Naive thymus-derived CD8-positive, alpha-beta T cell (primary cell): ENCODE results near the gene TNNT3. TPM values are rescaled to one million over a fixed set of nuclear protein-coding genes. Genes with fewer than 3 reads are reported as not detected.

Source experiments
- ATAC-seq, 2 donors: fragments of 150-1000 bp; cut with Tn5 transposase in 1 of 2; sonication (Bioruptor Pico), chemical (Tn5 transposase) in 1 of 2; 1 replicate in 1 of 2; 2 replicates in 1 of 2; pipeline ENCODE4 v1.10.0; 2021; ENCODE audit warnings: mild to moderate bottlenecking in 2 of 2, moderate library complexity in 2 of 2
- POLR2A ChIA-PET: fragments of 350-600 bp; sonication (Branson Sonifier 250); formaldehyde crosslinking; loops from one replicate; lab custom pipeline; 2021; ENCODE audit warnings: antibody characterized with exemption; lab: Charles Lee
- DNase-seq, 10 donors: peaks; one replicate each; pipeline versions ENCODE4 v3.0.0 to v3.0.0-alpha.2; 2020 to 2022
- H3K27ac Mint-ChIP-seq, 10 donors: one replicate each; pipeline ENCODE4 v1.8.0; 2020 to 2022; ENCODE audit warnings: mild to moderate bottlenecking in 10 of 10, mixed read lengths in 10 of 10, moderate library complexity in 4 of 10, inconsistent platforms in 1 of 10
- H3K27me3 Mint-ChIP-seq, 5 donors: one replicate each; pipeline ENCODE4 v1.8.0; 2021 to 2022; ENCODE audit warnings: mixed read lengths in 5 of 5
- H3K36me3 Mint-ChIP-seq, 3 donors: one replicate each; pipeline ENCODE4 v1.8.0; 2020 to 2022; ENCODE audit warnings: mixed read lengths in 3 of 3, mild to moderate bottlenecking in 2 of 3, inconsistent platforms in 1 of 3
- H3K4me1 Mint-ChIP-seq, 4 donors: one replicate each; pipeline ENCODE4 v1.8.0; 2021 to 2022; ENCODE audit warnings: mixed read lengths in 4 of 4
- H3K4me3 Mint-ChIP-seq, 10 donors: one replicate each; pipeline ENCODE4 v1.8.0; 2020 to 2022; ENCODE audit warnings: mild to moderate bottlenecking in 10 of 10, mixed read lengths in 10 of 10, moderate library complexity in 6 of 10, inconsistent platforms in 1 of 10
- H3K9me3 Mint-ChIP-seq, 9 donors: one replicate each; pipeline ENCODE4 v1.8.0; 2020 to 2022; ENCODE audit warnings: mixed read lengths in 9 of 9, mild to moderate bottlenecking in 3 of 9, inconsistent platforms in 1 of 9, moderate library complexity in 1 of 9
- polyA plus RNA-seq, 3 donors: library from polyadenylated mRNA; unstranded; fragments of 300-500 nt; fragmentation: Illumina TruSeq; gene quantifications; one replicate each; pipeline ENCODE4 v1.2.3, GENCODE V29; 2021
- total RNA-seq, 8 experiments: library from RNA in 2 of 8; stranded (reverse) in 2 of 8; gene quantifications; one replicate each; pipeline ENCODE4 v1.2.3 and lab custom pipeline; 2021 to 2026

The TNNT3 gene
- total and polyA plus RNA-seq, 5 experiments from 2014 or later: 0.39 to 29.7 (median 28.0) TPM; not detected in 2

DNA sequence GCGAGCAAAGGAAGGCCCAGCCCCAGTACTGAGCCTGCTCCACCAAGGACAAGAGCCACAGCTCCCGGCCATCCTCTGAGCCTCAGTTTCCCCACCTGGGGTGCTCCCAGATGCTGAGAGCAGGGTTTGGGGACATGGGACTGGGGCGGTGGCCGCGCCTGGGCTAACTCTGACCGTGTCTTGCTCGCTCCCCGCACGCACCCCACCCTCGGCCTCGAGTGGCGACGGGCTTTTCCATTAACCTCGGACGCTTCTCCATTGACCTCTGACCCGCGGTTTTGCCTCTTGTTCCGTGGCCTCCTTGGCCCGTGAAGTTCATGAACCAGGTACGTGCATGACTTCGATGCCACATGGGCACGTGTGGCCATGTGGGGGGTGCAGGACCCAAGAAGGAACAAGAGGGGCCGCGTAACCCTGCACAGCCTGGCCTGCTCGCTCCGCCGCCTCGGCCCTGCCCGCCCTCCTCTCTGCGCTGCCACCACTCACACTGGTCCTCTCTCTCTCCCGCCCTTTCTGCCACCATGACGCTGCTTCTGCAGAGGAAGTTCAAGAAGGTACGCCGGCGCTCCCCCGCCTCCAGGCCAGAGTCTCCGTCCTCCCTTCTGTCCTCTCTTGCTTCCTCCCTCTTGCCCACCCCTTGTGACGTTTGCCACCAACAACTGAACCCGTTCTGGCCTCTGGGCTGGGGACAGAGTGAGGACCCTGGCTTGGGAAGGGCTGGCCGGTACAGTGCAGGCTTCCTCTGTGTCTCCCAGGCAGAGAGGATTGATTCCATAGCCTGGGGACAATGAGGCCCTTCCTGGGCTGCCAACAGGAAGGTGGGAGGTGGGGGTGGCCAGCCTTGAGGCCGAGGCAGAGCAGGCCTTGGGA, 6.9 kb downstream of the TNNT3 start:
- DNase-seq (peak in 1 of 10 donors; percentile 40), ATAC-seq (no peak)
- Mint-ChIP-seq H3K27me3 (peaks cover 0 to 12% (median 8%) of the 10 kb centered on the region in 5 donors), H3K27ac (no peak overlapping the region), H3K4me1 (peaks cover 7 to 35% (median 20%) of the 10 kb centered on the region in 4 donors), H3K9me3 (no peaks in the 10 kb centered on the region), H3K36me3 (no peaks in the 10 kb centered on the region), H3K4me3 (no peak overlapping the region)
- POLR2A ChIA-PET: no interaction called here

- DNase-seq: peak in 1 of 10 donors; percentile 48
- Mint-ChIP-seq H3K27me3 (peaks cover 0 to 13% (median 8%) of the 10 kb centered on the region in 5 donors), H3K27ac (no peak overlapping the region), H3K4me3 (no peak overlapping the region), H3K4me1 (peaks cover 10 to 35% (median 17%) of the 10 kb centered on the region in 4 donors), H3K36me3 (no peaks in the 10 kb centered on the region), H3K9me3 (no peaks in the 10 kb centered on the region)
- POLR2A ChIA-PET: no interaction called here
- ATAC-seq: no peak
These were observed 7.7 kb downstream of the TNNT3 start for GRCh38 chr11:1927026-1927847.

GRCh38 chr11:1927848-1928469, 8.5 kb downstream of the TNNT3 start:
- POLR2A ChIA-PET: no interaction called here
- ATAC-seq: no peak
- peak in 1 of 10 donors; percentile 56 for DNase-seq
- Mint-ChIP-seq H3K27me3 (peaks cover 0 to 13% (median 5%) of the 10 kb centered on the region in 5 donors), H3K9me3 (no peaks in the 10 kb centered on the region), H3K36me3 (no peaks in the 10 kb centered on the region), H3K4me3 (no peak overlapping the region), H3K4me1 (peaks cover 8 to 30% (median 14%) of the 10 kb centered on the region in 4 donors), H3K27ac (no peak overlapping the region)

GRCh38 chr11:1928470-1928890, 9.0 kb downstream of the TNNT3 start:
- DNase-seq: peak in 1 of 10 donors; percentile 57
- Mint-ChIP-seq H3K4me3 (no peak overlapping the region), H3K36me3 (no peaks in the 10 kb centered on the region), H3K4me1 (peaks cover 8 to 25% (median 14%) of the 10 kb centered on the region in 4 donors), H3K27ac (no peak overlapping the region), H3K9me3 (no peaks in the 10 kb centered on the region), H3K27me3 (peaks cover 5 to 17% (median 5%) of the 10 kb centered on the region in 5 donors)
- no peak for ATAC-seq
- POLR2A ChIA-PET: no interaction called here

DNA sequence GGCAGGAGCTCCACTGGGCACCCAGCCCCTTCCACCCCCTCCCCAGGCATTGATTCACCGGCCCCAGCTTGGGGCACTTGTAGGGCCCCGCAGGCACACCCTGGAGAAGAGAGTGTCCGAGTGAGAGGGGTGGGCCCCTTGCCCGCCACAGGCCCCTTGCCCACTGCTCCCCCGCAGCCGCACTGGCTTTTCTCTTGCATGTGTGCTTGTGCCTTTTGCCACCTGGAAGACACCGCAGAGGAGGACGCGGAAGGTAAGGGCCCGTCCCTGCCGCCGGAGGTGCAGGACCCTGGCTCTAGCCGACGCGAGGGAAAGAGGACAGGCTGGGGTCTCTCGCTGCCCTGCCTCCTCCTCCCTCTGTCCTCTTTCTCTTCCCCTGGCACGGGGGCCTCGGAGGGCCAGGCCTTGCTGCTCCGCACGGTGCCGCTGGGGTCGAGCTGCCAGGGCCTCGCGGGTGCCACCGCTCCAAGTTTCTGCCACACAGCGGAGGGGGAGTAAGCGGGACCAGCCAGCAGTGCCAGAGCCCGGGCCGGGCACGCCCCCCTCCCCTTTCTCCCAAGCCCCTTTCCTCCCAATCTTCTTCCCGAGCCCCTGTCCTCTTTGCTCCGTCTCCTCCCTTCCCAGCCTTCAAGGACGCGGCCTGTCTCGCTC, 9.5 kb downstream of the TNNT3 start:
- peaks cover 4 to 20% (median 10%) of the 10 kb centered on the region in 4 donors for H3K4me1 Mint-ChIP-seq
- no peak overlapping the region for H3K27ac Mint-ChIP-seq
- H3K4me3 Mint-ChIP-seq: no peak overlapping the region
- H3K9me3 Mint-ChIP-seq: no peaks in the 10 kb centered on the region
- POLR2A ChIA-PET: interaction anchor here (1.0 kb wide), 1 partner anchor 38 kb away, joined by 3 read pairs; the partner anchor contains the start of gene PRR33
- DNase-seq (peak in 1 of 10 donors; percentile 31), ATAC-seq (no peak)
- no peaks in the 10 kb centered on the region for H3K36me3 Mint-ChIP-seq
- peaks cover 0 to 12% (median 5%) of the 10 kb centered on the region in 5 donors for H3K27me3 Mint-ChIP-seq

DNA sequence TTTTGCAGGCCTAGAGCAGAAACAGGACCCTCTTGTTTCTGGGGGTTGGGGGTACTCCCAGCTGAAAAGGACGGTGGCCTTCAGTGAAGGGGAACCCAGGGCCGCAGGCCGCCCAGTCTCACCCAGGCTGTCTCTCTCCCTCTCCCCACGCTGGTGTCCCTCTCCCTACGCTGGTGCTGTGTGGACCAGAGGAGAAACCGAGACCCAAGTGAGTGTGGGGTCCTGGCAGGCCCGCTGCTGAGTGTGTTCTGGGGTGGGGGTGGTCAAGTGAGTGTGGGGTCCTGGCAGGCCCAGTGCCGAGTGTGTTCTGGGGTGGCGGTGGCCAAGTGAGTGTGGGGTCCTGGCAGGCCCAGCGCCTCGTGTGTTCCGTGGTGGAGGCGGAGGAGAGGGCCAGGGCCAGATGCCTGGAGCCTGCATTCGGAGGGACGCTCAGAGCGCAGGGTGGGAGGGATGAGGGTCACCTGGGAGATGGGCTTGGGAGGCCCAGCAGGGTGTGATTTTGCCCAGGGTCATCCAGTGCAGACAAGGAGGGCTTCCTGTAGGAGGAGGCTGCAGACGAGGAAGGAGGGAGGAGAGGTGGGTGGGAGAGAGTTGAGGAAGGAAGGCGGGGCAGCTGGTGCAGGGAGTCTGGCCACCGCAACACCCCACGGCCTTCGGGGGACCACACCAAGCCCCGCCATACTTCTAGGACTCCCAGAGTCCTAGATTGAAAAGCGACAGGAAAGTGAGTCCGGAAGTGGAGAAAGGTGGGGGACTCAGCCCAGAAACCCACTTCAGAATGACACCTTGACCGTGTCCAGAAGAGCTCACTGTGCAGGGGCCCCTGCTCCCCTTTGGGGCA, 10.3 kb downstream of the TNNT3 start:
- no peaks in the 10 kb centered on the region for H3K9me3 Mint-ChIP-seq
- peaks cover 4 to 19% (median 10%) of the 10 kb centered on the region in 4 donors for H3K4me1 Mint-ChIP-seq
- peak in 1 of 10 donors; percentile 34 for DNase-seq
- no peaks in the 10 kb centered on the region for H3K36me3 Mint-ChIP-seq
- peak overlapping the region in 1 of 10 donors; percentile 30 for H3K4me3 Mint-ChIP-seq
- POLR2A ChIA-PET: interaction anchor here (0.7 to 1.0 kb wide), 2 partner anchors 39 to 41 kb away, joined by 3 to 4 read pairs; partner anchors contain the start of gene PRR33
- H3K27me3 Mint-ChIP-seq: peaks cover 0 to 12% (median 5%) of the 10 kb centered on the region in 5 donors
- ATAC-seq: no peak
- H3K27ac Mint-ChIP-seq: peak overlapping the region in 1 of 10 donors; percentile 24

GRCh38 chr11:1930462-1930830, 10.9 kb downstream of the TNNT3 start:
- peaks cover 4 to 19% (median 10%) of the 10 kb centered on the region in 4 donors for H3K4me1 Mint-ChIP-seq
- no peak overlapping the region for H3K27ac Mint-ChIP-seq
- peak; percentile 68 to 72 for ATAC-seq

DNA sequence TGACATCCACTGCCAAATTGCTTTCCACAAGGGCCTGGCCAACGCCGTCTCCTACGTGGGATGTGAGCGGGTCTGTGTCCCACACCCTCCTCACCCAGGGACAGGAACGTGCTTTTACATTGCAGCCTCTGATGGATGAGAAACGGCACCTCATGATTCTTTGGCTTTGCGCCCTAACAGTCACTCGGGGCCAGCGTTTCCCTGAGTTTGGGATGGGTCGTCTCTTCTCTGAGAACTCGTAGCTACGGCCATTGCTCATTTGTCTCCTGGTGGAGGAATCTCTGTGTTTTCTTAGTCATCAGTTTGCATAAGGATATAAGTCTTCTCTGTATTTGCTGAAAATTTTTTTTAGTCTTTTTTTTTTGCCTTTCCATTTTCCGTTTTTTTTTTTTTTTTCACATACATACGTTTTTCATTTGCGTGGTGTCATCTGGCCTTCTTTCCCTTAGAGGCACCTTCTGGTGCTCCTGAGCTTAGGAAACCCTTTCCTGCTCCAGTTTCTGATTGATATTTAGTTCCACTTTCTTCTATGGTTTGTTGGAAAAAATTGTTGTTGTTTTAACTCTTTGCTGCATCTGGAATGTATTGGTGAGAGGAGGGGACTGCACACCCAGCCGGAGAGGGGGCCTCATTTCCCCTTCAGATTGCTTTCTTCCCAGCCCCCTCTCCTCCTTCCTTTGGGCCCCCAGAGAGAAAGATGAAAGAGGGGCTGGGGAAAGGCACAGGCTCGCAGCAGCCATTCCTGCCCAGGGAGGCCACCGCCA, 12.0 kb downstream of the TNNT3 start:
- Mint-ChIP-seq H3K27me3 (peaks cover 0 to 8% (median 3%) of the 10 kb centered on the region in 5 donors), H3K9me3 (no peaks in the 10 kb centered on the region), H3K4me3 (no peak overlapping the region), H3K36me3 (no peaks in the 10 kb centered on the region), H3K4me1 (peaks cover 4 to 16% (median 10%) of the 10 kb centered on the region in 4 donors), H3K27ac (no peak overlapping the region)
- DNase-seq (peak in 1 of 10 donors; percentile 41), ATAC-seq (no peak)
- POLR2A ChIA-PET: interaction anchor here (1.4 to 1.5 kb wide), 2 partner anchors 9 to 41 kb away, joined by 3 read pairs; partner anchors contain the start of gene PRR33

More at GRCh38 chr11:1930462-1930830, 10.9 kb downstream of the TNNT3 start:
- Mint-ChIP-seq H3K36me3 (no peaks in the 10 kb centered on the region), H3K9me3 (no peaks in the 10 kb centered on the region), H3K27me3 (peaks cover 0 to 12% (median 5%) of the 10 kb centered on the region in 5 donors), H3K4me3 (peak overlapping the region in 3 of 10 donors; percentile 7 to 37 (median 15))
- DNase-seq: peak in 2 of 10 donors; percentile 15 to 33
- POLR2A ChIA-PET: interaction anchor here (0.7 kb wide), 1 partner anchor 41 kb away, joined by 4 read pairs; no protein-coding TSS in a partner anchor

GRCh38 chr11:1932105-1932480, 12.6 kb downstream of the TNNT3 start:
- Mint-ChIP-seq H3K27me3 (peaks cover 0 to 7% (median 2%) of the 10 kb centered on the region in 5 donors), H3K4me1 (peaks cover 4 to 13% (median 9%) of the 10 kb centered on the region in 4 donors), H3K36me3 (no peaks in the 10 kb centered on the region), H3K4me3 (no peak overlapping the region), H3K27ac (no peak overlapping the region), H3K9me3 (no peaks in the 10 kb centered on the region)
- POLR2A ChIA-PET: interaction anchor here (1.4 to 1.5 kb wide), 2 partner anchors 10 to 41 kb away, joined by 3 read pairs; partner anchors contain the start of gene PRR33
- ATAC-seq (no peak), DNase-seq (peak in 1 of 10 donors; percentile 42)

DNA sequence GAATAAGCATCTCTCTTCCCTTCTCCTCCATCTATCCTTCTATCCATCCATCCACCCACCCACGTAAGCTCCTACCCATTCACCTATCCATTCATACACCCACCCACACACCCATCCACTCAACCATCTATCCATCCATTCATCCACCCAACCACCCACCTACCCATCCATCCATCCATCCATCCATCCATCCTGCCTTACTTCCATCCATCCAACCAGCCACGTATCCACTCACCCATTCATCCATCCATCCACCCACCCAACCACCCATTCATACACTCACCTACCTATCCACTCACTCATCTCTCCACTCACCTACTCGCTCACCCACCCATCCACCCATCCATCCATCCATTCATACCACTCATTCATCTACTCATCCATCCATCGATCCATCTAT, 13.2 kb downstream of the TNNT3 start:
- Mint-ChIP-seq H3K27ac (peak overlapping the region in 1 of 10 donors; percentile 18), H3K27me3 (peaks cover 0 to 7% (median 2%) of the 10 kb centered on the region in 5 donors), H3K4me1 (peaks cover 4 to 13% (median 9%) of the 10 kb centered on the region in 4 donors), H3K9me3 (no peaks in the 10 kb centered on the region), H3K36me3 (no peaks in the 10 kb centered on the region), H3K4me3 (no peak overlapping the region)
- DNase-seq (peak in 1 of 10 donors; percentile 18), ATAC-seq (no peak)
- POLR2A ChIA-PET: interaction anchor here (1.4 kb wide), 1 partner anchor 42 kb away, joined by 3 read pairs; the partner anchor contains the start of gene PRR33
